Loucy (cell line): ENCODE data around the gene RRAD.

Experiments used
- CTCF ChIP-seq: fragments of 200-600 bp; sonication (generic); conservative IDR thresholded peaks from 2 replicates; pipeline ENCODE4 v1.5.1; 2014; ENCODE audit warnings: mild to moderate bottlenecking, antibody characterized with exemption, low read length
- EZH2phosphoT487 ChIP-seq: fragments of 200-600 bp; IDR thresholded peaks from 2 replicates; pipeline ENCODE4 v1.6.1; 2018; ENCODE audit warnings: antibody characterized with exemption, mild to moderate bottlenecking, moderate library complexity, borderline replicate concordance

DNA sequence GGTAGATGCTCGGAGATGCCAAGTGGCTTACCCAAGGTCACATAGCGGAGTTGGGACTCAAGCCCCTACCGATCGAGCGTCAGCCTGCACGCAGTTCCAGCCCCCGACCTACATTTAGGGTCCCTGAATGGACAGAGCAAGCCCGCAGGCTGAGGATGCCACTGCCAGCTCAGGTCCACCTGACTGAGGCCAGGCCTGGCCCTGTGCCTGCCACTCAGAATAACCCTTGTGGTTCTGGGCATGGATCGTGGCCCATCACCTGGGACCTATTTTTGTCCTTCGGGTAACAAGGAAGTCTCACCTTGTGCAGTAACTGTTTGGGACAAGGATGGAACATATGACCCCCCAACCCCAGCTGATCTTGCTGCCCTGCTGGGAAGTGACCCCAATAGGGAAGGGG, 23.7 kb downstream of the RRAD start:
- TF ChIP-seq CTCF, result no peak
- TF ChIP-seq EZH2phosphoT487, result no peak
